Tibial nerve (tissue), 4 donors: ENCODE results near the gene ZNF836. TPM values are rescaled to one million over a fixed set of nuclear protein-coding genes. Genes with fewer than 3 reads are reported as not detected.

Source experiments
- DNase-seq, 2 donors: peaks; one replicate each; pipeline ENCODE4 v3.0.0-alpha.2; 2019; ENCODE audit warnings: low spot score in 2 of 2
- H3K27ac ChIP-seq, 4 donors: fragments of 200-600 bp; sonication (generic) in 3 of 4; one replicate each; pipeline ENCODE4 v1.5.1; 2017 to 2019; ENCODE audit warnings: mild to moderate bottlenecking in 1 of 4
- H3K27me3 ChIP-seq, 2 donors: fragments of 200-600 bp; sonication (generic) in 1 of 2; one replicate each; pipeline versions ENCODE4 v1.5.1 to v1.6.0; 2017 to 2019
- H3K36me3 ChIP-seq, 3 donors: fragments of 200-600 bp; sonication (generic); one replicate each; pipeline ENCODE4 v1.5.1; 2018 to 2019
- H3K4me1 ChIP-seq, 4 donors: fragments of 200-600 bp; sonication (generic) in 3 of 4; one replicate each; pipeline ENCODE4 v1.5.1; 2017 to 2019
- H3K4me3 ChIP-seq, 4 donors: fragments of 200-600 bp; sonication (generic) in 3 of 4; one replicate each; pipeline ENCODE4 v1.5.1; 2017 to 2019; ENCODE audit warnings: mild to moderate bottlenecking in 1 of 4, moderate library complexity in 1 of 4
- H3K9me3 ChIP-seq, 4 donors: fragments of 200-600 bp; sonication (generic) in 3 of 4; one replicate each; pipeline ENCODE4 v1.5.1; 2017 to 2019
- CTCF ChIP-seq, 5 experiments: fragments of 200-600 bp in 3 of 5; fragments of 450-650 bp in 2 of 5; sonication (generic) in 3 of 5; IDR thresholded peaks; one replicate each; pipeline ENCODE4 v1.5.1; 2016 to 2019; ENCODE audit warnings: antibody characterized with exemption in 5 of 5, mild to moderate bottlenecking in 3 of 5, moderate library complexity in 2 of 5
- EP300 ChIP-seq, 2 donors: sonication (generic); formaldehyde crosslinking; IDR thresholded peaks; one replicate each; pipeline ENCODE4 v1.6.1; 2017; ENCODE audit warnings: antibody characterized with exemption in 2 of 2, mild to moderate bottlenecking in 1 of 2
- POLR2A ChIP-seq, 2 donors: fragments of 450-650 bp; IDR thresholded peaks; one replicate each; pipeline ENCODE4 v1.6.1; 2017; ENCODE audit warnings: antibody characterized with exemption in 2 of 2, mild to moderate bottlenecking in 2 of 2, moderate library complexity in 2 of 2
- WGBS, 2 donors: methylation state at CpG; one replicate each; pipeline ENCODE4 v1.1.5; 2018; 5-methylcytosine and 5-hydroxymethylcytosine counted together
- total RNA-seq, 4 donors: library from RNA; depleted of rRNA; stranded (reverse); fragments of >200 nt; gene quantifications; one replicate each; pipeline ENCODE4 v1.1.0, GENCODE V29; 2016

Gene ZNF836
- total RNA-seq, 4 donors from 2014 or later = 7.1 to 17.1 (median 9.8) TPM

GRCh38 chr19:52140032-52140710 lies 31.2 kb downstream of the ZNF836 start:
- DNase-seq = peak in 1 of 2 donors; percentile 7
- no peaks in the 10 kb centered on the region for H3K27me3 ChIP-seq
- TF ChIP-seq CTCF (IDR thresholded peaks at IDR 0.05) = no peak
- no peak for TF ChIP-seq POLR2A (IDR thresholded peaks at IDR 0.05)
- TF ChIP-seq EP300 (IDR thresholded peaks at IDR 0.05) = no peak
- H3K4me3 ChIP-seq = peak overlapping the region; percentile 8 to 96 (median 74)
- H3K27ac ChIP-seq = peak overlapping the region; percentile 46 to 95 (median 75)
- no peaks in the 10 kb centered on the region for H3K9me3 ChIP-seq
- H3K4me1 ChIP-seq = peaks cover 0 to 27% (median 7%) of the 10 kb centered on the region in 4 donors
- H3K36me3 ChIP-seq = no peaks in the 10 kb centered on the region
- WGBS, 2 donors = 12 to 16% methylated on average over 22 of the region's 22 CpGs

- Histone ChIP-seq H3K4me1 (peaks cover 0 to 27% (median 7%) of the 10 kb centered on the region in 4 donors), H3K36me3 (peaks cover 0 to 5% (median 0%) of the 10 kb centered on the region in 3 donors), H3K27ac (peak within 1 kb of the TSS; percentile 69 to 99 (median 91)), H3K27me3 (no peaks in the 10 kb centered on the region), H3K4me3 (peak within 1 kb of the TSS; percentile 62 to 96 (median 92)), H3K9me3 (no peaks in the 10 kb centered on the region)
- peak; percentile 92 for DNase-seq
- peak in 1 of 2 donors; percentile 69 for TF ChIP-seq POLR2A (IDR thresholded peaks at IDR 0.05)
- TF ChIP-seq EP300 (IDR thresholded peaks at IDR 0.05) = peak in 1 of 2 donors; percentile 94
- peak; percentile 82 to 92 (median 87) for TF ChIP-seq CTCF (IDR thresholded peaks at IDR 0.05)
- WGBS, 2 donors = 0% methylated on average over 49 of the region's 49 CpGs
These were observed 32.0 kb downstream of the ZNF836 start, which contains the start of gene ZNF616 for GRCh38 chr19:52139252-52140031. ZNF616 (minus strand) TSS chr19:52139938; CDS start chr19:52130512, 9,426 bp downstream.

DNA sequence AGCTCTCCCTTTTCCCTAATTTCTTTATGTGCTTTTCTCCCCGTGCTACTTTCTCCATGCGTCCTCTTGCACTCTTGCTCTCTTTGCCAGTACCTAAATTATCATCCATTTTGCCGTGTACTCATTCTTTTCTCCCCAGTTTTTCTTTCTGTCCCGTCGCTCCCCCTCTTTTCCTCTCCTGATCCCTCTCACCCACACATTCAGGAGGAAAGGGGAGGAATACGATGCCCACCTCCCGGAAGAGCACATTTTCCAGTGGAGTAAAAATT lies 32.5 kb downstream of the ZNF836 start:
- no peaks in the 10 kb centered on the region for H3K9me3 ChIP-seq
- peak overlapping the region; percentile 69 to 99 (median 91) for H3K27ac ChIP-seq
- H3K4me3 ChIP-seq = peak overlapping the region; percentile 62 to 96 (median 92)
- TF ChIP-seq CTCF (IDR thresholded peaks at IDR 0.05) (no peak), POLR2A (IDR thresholded peaks at IDR 0.05) (no peak), EP300 (IDR thresholded peaks at IDR 0.05) (no peak)
- no peaks in the 10 kb centered on the region for H3K27me3 ChIP-seq
- no peak for DNase-seq
- 0% methylated on average over 7 of the region's 7 CpGs for WGBS, 2 donors
- H3K4me1 ChIP-seq = peaks cover 0 to 27% (median 7%) of the 10 kb centered on the region in 4 donors
- peaks cover 0 to 9% (median 0%) of the 10 kb centered on the region in 3 donors for H3K36me3 ChIP-seq

- H3K4me3 ChIP-seq = peak overlapping the region; percentile 62 to 96 (median 92)
- H3K27me3 ChIP-seq = no peaks in the 10 kb centered on the region
- WGBS, 2 donors = 5% methylated on average over 14 of the region's 14 CpGs
- H3K27ac ChIP-seq = peak overlapping the region; percentile 69 to 99 (median 91)
- peaks cover 0 to 12% (median 0%) of the 10 kb centered on the region in 3 donors for H3K36me3 ChIP-seq
- peaks cover 0 to 27% (median 7%) of the 10 kb centered on the region in 4 donors for H3K4me1 ChIP-seq
- peak in 1 of 2 donors; percentile 7 for DNase-seq
- H3K9me3 ChIP-seq = no peaks in the 10 kb centered on the region
- TF ChIP-seq CTCF (IDR thresholded peaks at IDR 0.05) (no peak), POLR2A (IDR thresholded peaks at IDR 0.05) (no peak), EP300 (IDR thresholded peaks at IDR 0.05) (no peak)
These were observed 33.0 kb downstream of the ZNF836 start for GRCh38 chr19:52138278-52138982.
